NK-92 (cell line): ENCODE data around the gene GPR139.

ENCODE experiments used
- DNase-seq: peaks from one replicate; lab custom pipeline; 2025; ENCODE audit not compliant: unreplicated experiment; lab: John Stamatoyannopoulos, UW

The GPR139 gene

DNA sequence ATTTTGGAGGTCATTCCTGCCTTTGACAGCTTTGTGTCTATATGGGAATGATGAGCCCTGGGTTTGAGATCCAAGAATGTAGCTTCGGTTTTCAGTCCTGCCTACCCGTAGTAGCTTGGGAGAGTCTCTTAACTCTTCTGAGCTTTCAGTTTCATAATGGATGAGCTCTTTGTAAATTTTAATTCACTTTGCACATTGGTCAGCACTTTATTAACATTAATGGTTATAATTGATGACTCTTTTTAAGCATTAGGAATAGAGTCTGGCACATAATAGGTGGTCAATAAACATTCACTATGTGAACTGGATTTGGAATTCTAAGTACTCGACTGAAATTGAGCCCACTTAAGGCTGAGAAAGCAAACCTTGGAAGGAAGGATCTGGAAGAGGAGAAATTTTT lies 17.3 kb downstream of the GPR139 start:
- no peak for DNase-seq

GRCh38 chr16:20053336-20053735 lies 20.4 kb downstream of the GPR139 start:
- DNase-seq = no peak

- no peak for DNase-seq
These were observed 22.1 kb downstream of the GPR139 start for GRCh38 chr16:20051611-20052010.

- DNase-seq = no peak
These were observed 22.5 kb downstream of the GPR139 start for GRCh38 chr16:20051147-20051546.

DNA sequence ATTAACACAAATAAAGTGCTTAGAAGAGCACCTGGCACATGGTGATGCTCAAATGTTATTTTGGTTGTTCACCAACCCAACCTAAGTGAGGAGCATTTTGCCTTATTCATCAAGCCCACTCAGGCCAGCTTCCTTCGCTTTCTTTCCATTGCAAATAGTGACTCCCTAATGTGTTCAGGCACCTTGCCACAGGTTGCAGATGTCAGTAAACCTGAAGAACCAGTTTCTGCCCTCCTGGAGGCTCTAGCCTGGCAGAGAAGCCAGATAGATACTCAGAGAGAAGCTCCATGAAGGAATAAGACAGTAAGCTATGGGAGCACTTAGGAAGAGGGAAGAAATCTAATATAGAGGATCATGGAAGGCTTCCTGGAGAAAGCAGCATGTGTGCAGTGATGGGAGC lies 23.9 kb downstream of the GPR139 start:
- DNase-seq = no peak

DNA sequence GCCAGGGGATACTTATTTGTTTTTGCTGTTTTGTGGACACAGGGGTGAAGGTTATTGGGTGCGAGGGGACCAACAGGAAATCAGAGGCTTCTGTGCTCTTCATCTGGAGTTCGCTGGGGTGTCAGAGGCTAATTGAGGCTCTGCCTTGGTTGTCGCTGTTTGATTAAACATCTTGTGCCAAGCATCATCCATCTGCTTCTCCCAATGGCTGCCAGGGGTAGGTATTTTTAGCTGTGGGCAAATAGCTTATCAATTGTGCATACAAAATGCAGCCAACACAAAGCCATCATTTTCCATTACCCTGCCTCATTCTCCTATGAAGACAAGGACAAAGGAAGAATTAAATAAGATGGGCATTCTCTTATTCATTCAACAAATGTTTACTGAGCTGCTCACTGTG lies 27.8 kb downstream of the GPR139 start:
- DNase-seq = no peak

DNA sequence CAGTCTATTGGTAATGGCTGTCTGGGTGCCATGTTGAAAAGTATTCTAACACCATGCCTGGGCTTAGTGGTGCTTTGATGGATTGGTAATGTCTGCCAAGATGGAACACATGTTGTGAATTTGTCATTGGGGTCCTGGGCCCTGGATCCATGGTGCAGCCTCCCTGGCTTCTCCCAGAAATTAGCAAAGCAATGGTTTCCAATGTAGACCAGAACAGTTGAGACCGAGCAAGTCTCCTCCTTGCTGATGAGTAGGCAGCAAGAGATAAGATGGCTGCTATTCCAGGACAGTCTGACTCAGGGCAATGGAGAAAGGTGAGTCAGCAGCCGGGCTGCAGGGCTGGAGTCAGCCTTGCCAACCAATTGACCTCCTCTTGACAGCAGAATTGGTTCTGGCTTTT lies 30.8 kb downstream of the GPR139 start:
- no peak for DNase-seq

DNA sequence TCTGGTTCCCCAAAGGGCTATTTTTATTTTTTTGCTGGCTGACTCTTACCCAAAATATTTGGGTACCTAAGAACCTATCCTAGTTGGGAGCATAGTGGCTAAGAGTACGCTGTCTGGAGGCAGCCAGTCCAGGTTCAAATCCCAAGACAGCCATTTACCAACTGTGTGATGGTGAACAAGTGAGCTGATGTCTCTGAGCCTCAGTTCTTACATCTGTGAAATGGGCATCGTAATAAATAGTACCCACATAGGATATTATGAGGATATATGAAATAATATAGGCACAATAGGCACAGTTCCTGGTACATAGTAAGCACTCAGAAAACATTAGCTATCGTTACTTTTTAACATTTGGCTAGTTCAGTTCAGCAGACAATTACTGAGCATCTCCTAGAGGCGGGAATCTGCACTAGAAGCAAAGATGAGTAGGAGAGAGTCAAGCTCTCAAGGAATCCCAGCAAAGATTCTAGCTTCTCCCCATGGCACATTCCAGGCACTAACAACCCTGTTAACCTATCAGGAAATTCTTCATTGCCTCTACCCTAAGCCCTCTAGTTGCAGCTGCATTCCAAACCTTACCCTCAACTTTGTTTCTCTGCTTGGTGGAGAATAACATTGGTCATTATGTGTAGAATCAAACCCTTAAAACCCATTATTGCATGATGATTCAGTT lies 31.6 kb downstream of the GPR139 start:
- DNase-seq = no peak

GRCh38 chr16:20040011-20040410 lies 33.7 kb downstream of the GPR139 start:
- DNase-seq = no peak

DNA sequence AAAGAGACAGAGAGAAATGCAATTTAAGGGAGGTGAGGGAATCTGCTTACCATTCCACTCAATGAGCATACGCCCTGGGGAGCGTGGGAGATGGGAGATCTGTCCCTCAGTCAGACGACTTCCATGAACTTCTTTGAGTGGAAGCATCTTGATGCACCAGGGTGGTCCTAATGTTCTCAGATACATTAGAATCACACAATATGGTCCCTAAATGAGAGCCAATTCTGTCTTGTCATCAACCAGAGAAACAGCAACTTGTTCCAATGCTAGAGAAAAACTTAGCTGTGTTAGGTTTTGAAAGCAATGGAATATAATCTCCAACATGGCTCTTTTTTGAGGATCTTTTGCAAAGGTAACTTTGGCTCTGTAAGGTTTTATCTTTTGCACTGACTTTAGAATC lies 44.1 kb downstream of the GPR139 start:
- no peak for DNase-seq

- no peak for DNase-seq
These were observed 47.2 kb downstream of the GPR139 start for GRCh38 chr16:20026361-20027072.

DNA sequence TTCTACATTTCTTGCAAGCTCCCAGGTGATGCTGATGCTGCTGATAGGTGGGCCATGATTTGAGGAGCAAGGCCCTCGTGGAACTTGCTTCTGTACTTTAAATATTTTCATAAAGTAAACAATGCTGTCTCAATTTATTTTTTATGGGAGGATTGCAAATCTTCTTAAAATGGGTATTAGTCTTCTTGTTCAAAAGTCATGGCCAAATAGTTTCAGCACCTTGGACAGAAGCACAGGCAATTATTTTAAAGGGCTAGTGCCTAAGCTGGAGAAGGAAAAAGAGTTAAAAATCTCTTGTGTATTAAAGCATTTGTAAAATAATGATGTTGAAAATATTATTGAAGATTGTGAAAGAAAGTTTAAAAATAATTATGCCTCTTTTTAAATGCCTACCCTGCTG lies 50.5 kb downstream of the GPR139 start:
- DNase-seq = no peak

- no peak for DNase-seq
These were observed 52.7 kb downstream of the GPR139 start for GRCh38 chr16:20020976-20021375.

- DNase-seq = no peak
These were observed 53.6 kb downstream of the GPR139 start for GRCh38 chr16:20020083-20020482.

DNA sequence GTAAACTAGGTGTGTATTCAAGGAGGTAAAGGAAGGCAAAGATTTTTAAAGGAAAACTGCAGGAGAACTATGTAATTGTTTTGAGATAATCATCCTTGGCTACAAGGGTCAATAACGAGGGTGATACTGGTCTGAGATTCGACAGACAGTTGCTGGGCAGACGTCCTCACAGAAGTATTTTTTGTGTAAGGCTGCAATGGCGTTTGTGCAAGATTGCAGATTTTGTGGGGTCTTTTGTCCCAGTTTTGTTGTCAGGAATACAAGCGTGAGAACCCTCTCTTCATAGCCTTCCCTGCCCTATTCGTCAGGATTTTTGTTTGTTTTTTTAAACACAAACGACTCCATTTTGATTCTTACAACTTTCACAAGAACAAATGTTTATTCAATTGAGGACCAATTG lies 57.5 kb downstream of the GPR139 start:
- DNase-seq = no peak

- no peak for DNase-seq
These were observed 68.8 kb downstream of the GPR139 start for GRCh38 chr16:20004931-20005330.

GRCh38 chr16:20002936-20003335 lies 70.8 kb downstream of the GPR139 start:
- no peak for DNase-seq

- DNase-seq = no peak
These were observed 71.6 kb downstream of the GPR139 start for GRCh38 chr16:20001856-20002707.

- DNase-seq = no peak
These were observed 76.0 kb downstream of the GPR139 start for GRCh38 chr16:19997734-19998133.

GRCh38 chr16:19997264-19997663 lies 76.4 kb downstream of the GPR139 start:
- DNase-seq = no peak

DNA sequence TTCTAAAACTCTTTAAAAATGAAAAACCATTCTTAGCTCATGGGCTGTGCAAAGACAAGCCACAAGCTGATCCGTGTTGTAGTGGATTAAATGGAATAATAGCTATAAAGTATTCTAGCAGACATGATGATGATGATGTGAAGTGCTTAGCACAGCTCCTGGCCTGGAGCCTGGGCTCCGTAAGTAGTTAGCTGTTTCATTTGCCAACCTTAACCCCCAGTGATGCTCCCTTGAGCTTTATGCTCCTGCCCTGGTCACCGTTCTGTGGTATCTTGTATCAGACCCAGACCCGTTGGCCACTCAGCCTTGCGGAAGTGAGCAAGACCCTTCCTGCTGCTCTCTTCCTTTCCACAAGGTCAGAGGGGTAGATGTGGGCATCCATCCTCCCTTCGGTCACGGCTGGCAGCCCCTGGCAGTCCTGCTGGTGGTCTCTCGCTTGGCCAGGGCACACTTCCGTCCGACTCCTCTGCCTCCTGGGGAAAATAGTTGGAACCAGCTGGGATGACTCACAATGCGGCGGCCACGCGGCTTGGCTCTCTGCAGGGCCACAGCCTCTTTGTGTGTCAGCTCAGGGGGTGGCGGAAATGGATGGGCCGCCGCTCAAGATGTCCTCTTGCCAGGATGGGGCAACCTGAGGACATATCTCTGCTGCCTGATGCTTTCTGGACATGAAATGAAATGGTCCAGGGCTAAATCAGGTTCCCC lies 79.1 kb downstream of the GPR139 start:
- no peak for DNase-seq
